Kidney (tissue), 14 donors: Measurements from ENCODE around the gene MAGI1. TPM values are rescaled to one million over a fixed set of nuclear protein-coding genes. Genes with fewer than 3 reads are reported as not detected.

ENCODE experiments used
- DNase-seq, 5 donors: peaks; one replicate each; pipeline ENCODE4 v3.0.0-alpha.2; 2013 to 2020
- FAIRE-seq: peaks from 2 replicates; lab custom pipeline; 2012; peaks lifted over from hg19 to GRCh38; lab: Jason Lieb, UNC
- H3K27ac ChIP-seq, 2 donors: one replicate each; pipeline ENCODE4 v1.7.0; 2013; ENCODE audit warnings: low read depth in 2 of 2, low read length in 2 of 2, inconsistent platforms in 1 of 2
- H3K27me3 ChIP-seq: one replicate; pipeline ENCODE4 v1.7.1; 2013; ENCODE audit warnings: low read length, inconsistent platforms; ENCODE audit not compliant: control insufficient read depth, insufficient read depth
- H3K36me3 ChIP-seq, 3 donors: one replicate each; pipeline versions ENCODE4 v1.7.0 to v1.7.1; 2013; ENCODE audit warnings: low read length in 3 of 3, control low read depth in 1 of 3, inconsistent platforms in 1 of 3; ENCODE audit not compliant: insufficient read depth in 3 of 3, control insufficient read depth in 2 of 3
- H3K4me1 ChIP-seq, 3 donors: one replicate each; pipeline versions ENCODE4 v1.7.0 to v1.7.1; 2013; ENCODE audit warnings: low read length in 3 of 3, inconsistent platforms in 1 of 3, low read depth in 1 of 3; ENCODE audit not compliant: control insufficient read depth in 2 of 3, insufficient read depth in 2 of 3
- H3K4me3 ChIP-seq, 3 donors: one replicate each; pipeline versions ENCODE4 v1.7.0 to v1.8.1; 2013; ENCODE audit warnings: low read length in 3 of 3, control low read depth in 1 of 3, inconsistent platforms in 1 of 3
- H3K9ac ChIP-seq, 3 donors: one replicate each; pipeline versions ENCODE4 v1.7.0 to v1.7.1; 2013; ENCODE audit warnings: low read length in 3 of 3, control low read depth in 1 of 3, inconsistent platforms in 1 of 3
- H3K9me3 ChIP-seq, 3 donors: one replicate each; pipeline versions ENCODE4 v1.7.0 to v1.7.1; 2013; ENCODE audit warnings: low read length in 3 of 3, control low read depth in 1 of 3, inconsistent platforms in 1 of 3; ENCODE audit not compliant: control insufficient read depth in 2 of 3, insufficient read depth in 1 of 3
- intact Hi-C: fragments of 100-400 bp; cut with DNase I; formaldehyde crosslinking; loops from one replicate; pipeline ENCODE4 v1.11.1; 2022
- polyA plus RNA-seq: library from polyadenylated mRNA; stranded (reverse); fragments of 350-450 nt; fragmentation: Illumina TruSeq; extraction: RNeasy Lipid Tissue Mini Kit (QIAGEN cat#74804); gene quantifications from one replicate; pipeline ENCODE4 v1.2.3, GENCODE V29; 2014; ENCODE audit warnings: low read depth, low replicate concordance; ENCODE audit not compliant: insufficient read depth
- total RNA-seq: library from RNA; stranded (reverse); fragmentation: NEBNext Ultra II Directional; extraction: Animal tissue kit (Norgen Biotek cat#: 25700); gene quantifications from one replicate; pipeline ENCODE4 v1.2.1, GENCODE V29; 2021
- TF ChIP-seq, protein P1 (sequence below): IDR thresholded peaks from 3 replicates; pipeline ENCODE4 v1.5.1; 2012; ENCODE audit warnings: mild to moderate bottlenecking, moderate library complexity, borderline replicate concordance; ENCODE audit not compliant: insufficient read depth; ENCODE audit errors: extremely low read depth
- donor health status: control.
- donor health status: control.
- donor health status: control.
- donor health status: control.
- donor health status: control.
- donor health status: DM: yes; HTN: yes; CAD: no.
- donor health status: Normal renal cell carcinoma (clear cell type).

Gene MAGI1
- total and polyA plus RNA-seq, 2 donors from 2014 or later: 8.2 to 42.8 TPM

DNA sequence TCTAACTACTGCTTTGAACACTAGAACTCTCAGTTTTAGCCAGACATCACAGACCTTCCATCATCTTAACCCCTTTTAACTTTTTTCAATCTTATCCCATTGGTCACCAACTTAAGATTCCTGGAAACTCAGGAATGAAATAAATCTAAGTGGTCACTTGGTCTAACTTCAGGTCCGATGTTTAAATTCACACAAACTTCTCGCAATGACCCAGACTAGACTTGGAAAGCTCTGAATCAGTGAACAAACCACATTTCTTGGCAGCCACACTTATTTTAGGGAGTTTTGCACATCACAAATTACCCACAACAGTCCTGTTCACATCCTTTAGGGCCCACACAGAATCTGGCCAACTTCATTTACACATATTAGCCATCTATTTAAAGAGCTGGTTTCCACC, 118.9 kb downstream of the MAGI1 start:
- H3K4me3 ChIP-seq: no peak overlapping the region
- DNase-seq (no peak), FAIRE-seq (no peak)
- no peak overlapping the region for H3K27ac ChIP-seq
- intact Hi-C loops: no loop called here
- H3K9ac ChIP-seq: no peak overlapping the region
- H3K4me1 ChIP-seq: no peaks in the 10 kb centered on the region
- H3K9me3 ChIP-seq: peaks cover 0 to 4% (median 2%) of the 10 kb centered on the region in 3 donors
- H3K27me3 ChIP-seq: no peaks in the 10 kb centered on the region
- no peaks in the 10 kb centered on the region for H3K36me3 ChIP-seq
- TF ChIP-seq, protein P1, sequence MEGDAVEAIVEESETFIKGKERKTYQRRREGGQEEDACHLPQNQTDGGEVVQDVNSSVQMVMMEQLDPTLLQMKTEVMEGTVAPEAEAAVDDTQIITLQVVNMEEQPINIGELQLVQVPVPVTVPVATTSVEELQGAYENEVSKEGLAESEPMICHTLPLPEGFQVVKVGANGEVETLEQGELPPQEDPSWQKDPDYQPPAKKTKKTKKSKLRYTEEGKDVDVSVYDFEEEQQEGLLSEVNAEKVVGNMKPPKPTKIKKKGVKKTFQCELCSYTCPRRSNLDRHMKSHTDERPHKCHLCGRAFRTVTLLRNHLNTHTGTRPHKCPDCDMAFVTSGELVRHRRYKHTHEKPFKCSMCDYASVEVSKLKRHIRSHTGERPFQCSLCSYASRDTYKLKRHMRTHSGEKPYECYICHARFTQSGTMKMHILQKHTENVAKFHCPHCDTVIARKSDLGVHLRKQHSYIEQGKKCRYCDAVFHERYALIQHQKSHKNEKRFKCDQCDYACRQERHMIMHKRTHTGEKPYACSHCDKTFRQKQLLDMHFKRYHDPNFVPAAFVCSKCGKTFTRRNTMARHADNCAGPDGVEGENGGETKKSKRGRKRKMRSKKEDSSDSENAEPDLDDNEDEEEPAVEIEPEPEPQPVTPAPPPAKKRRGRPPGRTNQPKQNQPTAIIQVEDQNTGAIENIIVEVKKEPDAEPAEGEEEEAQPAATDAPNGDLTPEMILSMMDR: no peak

DNA sequence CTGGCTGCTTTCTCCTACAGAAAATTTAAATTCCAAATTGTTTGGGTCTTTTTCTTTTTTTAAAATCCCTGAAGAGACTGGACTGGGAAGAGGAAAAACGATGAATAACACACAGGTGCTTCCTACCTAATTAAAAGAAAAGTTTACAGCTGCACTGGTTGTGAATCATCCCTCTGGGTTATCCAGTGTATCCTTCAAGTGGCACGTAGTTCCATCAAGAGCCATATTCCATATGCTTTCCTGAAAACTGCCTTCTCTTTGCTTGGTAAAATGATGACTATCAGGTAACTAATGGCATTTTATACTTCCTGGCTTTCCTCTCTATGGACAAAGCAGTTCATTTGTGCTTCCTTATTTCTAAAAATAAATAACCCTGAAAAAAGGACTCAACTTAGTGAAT, 123.2 kb downstream of the MAGI1 start:
- Histone ChIP-seq H3K9ac (no peak overlapping the region), H3K4me3 (no peak overlapping the region), H3K9me3 (peaks cover 0 to 4% (median 2%) of the 10 kb centered on the region in 3 donors), H3K36me3 (no peaks in the 10 kb centered on the region), H3K27ac (no peak overlapping the region), H3K27me3 (no peaks in the 10 kb centered on the region), H3K4me1 (peaks cover 0 to 6% (median 2%) of the 10 kb centered on the region in 3 donors)
- FAIRE-seq (no peak), DNase-seq (no peak)
- intact Hi-C loops: no loop called here
- TF ChIP-seq, protein P1: no peak

DNA sequence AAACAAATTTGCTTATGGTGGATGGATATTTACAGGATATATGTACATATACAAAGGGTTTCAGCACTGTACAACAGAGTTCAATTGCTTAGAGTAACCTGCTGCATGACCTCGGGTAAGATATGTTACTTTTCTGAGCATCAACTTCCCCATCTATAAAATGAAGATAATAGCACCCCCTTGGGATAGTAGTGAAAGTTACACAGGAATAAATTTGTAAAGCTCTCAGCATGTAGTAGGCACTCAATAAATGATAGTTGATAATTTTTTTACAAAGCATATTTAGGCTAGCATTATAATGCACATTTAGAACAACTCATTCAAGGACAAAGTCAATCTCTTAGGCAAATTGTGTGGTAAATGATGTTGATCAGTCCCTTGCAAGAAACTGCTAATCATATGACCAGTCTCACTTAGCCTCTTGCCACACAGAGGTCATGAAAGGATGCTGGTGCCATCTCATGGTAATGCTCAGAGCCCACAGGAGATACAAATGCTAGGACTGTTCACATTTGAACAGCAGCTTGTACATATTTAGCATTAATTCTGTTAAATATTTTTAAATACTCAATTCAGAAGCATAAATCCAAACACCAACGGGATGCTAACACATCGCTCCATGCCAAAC, 123.9 kb downstream of the MAGI1 start:
- TF ChIP-seq, protein P1: no peak
- FAIRE-seq: no peak
- H3K27ac ChIP-seq: no peak overlapping the region

More for the DNA sequence above, 123.9 kb downstream of the MAGI1 start:
- Histone ChIP-seq H3K9ac (no peak overlapping the region), H3K27me3 (no peaks in the 10 kb centered on the region), H3K9me3 (peaks cover 0 to 4% (median 2%) of the 10 kb centered on the region in 3 donors), H3K36me3 (no peaks in the 10 kb centered on the region), H3K4me3 (no peak overlapping the region), H3K4me1 (peaks cover 0 to 6% (median 2%) of the 10 kb centered on the region in 3 donors)
- no peak for DNase-seq
- intact Hi-C loops: no loop called here
